ENCODE measurements around the gene PCNT. TPM values are rescaled to one million over a fixed set of nuclear protein-coding genes. Genes with fewer than 3 reads are reported as not detected.

PCNT gene
- total RNA-seq, 1 experiment from 2014 or later, result 20.5 TPM

DNA sequence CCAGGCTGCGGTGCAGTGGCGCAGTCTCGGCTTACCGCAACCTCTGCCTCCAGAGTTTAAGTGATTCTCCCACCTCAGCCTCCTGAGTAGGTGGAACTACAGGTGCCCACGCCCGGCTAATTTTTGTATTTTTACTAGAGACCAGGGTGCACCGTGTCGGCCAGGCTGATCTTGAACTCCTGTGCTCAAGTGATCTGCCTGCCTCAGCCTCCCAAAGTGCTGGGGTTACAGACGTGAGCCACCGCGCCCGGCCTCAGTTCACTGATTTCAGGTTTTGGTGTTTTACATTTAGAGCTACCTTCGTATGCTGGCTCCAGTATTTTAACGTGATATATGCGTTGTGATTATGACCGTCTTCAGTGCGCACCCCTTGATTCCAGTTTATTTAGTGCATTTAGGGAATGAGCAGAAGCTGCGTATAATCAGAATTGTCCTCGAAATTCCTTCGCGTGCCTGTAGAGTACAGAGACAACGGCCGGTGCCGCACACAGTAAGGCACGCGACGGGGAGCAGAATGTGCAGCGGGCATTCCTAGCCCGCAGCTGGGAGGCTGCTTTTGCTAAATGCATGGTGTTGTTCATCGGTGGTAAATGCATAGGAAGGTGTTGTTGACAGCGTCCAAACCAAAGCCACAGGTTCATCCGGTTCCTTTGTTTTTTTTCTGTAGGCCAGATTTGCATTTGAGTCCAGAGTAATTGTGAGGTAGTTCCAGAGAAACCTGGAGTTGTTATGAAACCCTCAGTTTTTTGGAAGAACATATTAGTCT is 85.9 kb downstream of the PCNT start:
- DNase-seq (ENCODE audit: low spot score), result no peak

- no peak for DNase-seq (ENCODE audit: low spot score)
Observed at GRCh38 chr21:46410516-46410915, 86.6 kb downstream of the PCNT start.

- DNase-seq (ENCODE audit: low spot score), result no peak
Observed at GRCh38 chr21:46411236-46411635, 87.3 kb downstream of the PCNT start.

- no peak for DNase-seq (ENCODE audit: low spot score)
Observed at GRCh38 chr21:46411691-46412090, 87.7 kb downstream of the PCNT start.

DNA sequence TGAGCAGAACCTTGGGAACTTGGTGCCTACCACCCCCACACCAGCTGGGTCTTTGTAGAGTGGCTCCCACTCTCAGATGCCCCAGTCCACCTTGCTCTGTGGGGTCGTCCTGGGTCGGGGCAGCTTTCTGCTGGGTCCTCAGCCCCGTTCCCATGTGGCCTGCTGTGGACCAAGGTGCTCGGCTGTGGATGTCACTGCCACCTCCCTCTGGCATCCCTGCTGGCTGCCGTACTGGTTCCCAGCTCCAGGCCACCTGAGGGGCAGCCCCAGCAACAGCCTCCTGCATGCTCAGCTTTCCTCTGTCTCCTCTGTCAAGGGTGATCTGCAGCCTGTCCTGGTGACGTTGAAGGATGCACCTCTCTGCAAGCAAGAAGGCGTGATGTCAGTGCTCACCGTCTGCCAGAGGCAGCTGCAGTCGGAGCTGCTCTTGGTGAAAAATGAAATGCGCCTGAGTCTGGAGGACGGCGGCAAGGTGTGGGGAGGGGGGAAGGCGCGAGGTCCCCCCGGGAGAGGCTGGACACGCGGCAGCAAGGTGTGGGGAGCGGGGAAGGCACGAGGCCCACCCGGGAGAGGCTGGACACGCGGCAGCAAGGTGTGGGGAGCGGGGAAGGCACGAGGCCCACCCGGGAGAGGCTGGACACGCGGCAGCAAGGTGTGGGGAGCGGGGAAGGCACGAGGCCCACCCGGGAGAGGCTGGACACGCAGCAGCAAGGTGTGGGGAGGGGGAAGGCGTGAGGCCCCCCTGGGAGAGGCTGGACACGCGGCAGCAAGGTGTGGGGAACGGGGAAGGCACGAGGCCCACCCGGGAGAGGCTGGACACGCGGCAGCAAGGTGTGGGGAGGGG is 88.8 kb downstream of the PCNT start:
- DNase-seq (ENCODE audit: low spot score), result no peak

GRCh38 chr21:46413365-46413696 is 89.4 kb downstream of the PCNT start:
- DNase-seq (ENCODE audit: low spot score), result no peak

GRCh38 chr21:46414965-46415275 is 91.0 kb downstream of the PCNT start:
- no peak for DNase-seq (ENCODE audit: low spot score)

- no peak for DNase-seq (ENCODE audit: low spot score)
Observed at GRCh38 chr21:46416551-46416950, 92.6 kb downstream of the PCNT start.

DNA sequence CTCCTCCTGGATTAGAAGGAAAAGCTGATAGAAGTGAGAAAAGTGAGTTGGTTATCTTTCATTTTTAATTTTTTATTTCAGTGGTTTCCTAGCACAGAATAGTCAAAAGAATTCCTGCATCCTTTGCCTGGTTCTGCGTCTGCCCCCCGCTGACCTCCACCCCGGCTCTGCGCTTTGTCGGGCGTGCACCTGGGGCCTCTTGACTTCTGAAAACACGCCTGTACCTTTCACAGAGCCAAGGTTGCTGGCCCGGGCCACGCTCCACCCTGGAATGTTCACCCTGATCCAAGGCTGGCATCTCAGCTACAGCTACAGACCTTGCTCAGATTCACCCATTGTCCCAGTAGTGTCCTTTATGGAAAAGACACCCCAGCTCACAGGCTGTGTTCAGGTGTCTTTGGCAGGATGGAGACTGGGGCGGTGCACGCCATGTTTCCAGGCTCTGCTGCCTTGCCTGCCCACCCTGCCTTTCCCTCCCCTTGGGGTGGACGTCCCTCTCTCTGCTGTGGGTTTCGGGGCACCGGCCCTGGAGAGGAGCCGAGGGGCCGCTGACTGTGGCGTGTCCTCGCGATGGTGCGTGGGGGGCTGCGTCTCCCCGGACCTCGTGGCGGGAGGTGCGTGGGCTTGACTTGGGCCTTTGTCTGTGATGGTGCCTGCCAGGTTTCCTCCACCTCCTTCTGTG is 94.5 kb downstream of the PCNT start:
- DNase-seq (ENCODE audit: low spot score), result no peak

DNA sequence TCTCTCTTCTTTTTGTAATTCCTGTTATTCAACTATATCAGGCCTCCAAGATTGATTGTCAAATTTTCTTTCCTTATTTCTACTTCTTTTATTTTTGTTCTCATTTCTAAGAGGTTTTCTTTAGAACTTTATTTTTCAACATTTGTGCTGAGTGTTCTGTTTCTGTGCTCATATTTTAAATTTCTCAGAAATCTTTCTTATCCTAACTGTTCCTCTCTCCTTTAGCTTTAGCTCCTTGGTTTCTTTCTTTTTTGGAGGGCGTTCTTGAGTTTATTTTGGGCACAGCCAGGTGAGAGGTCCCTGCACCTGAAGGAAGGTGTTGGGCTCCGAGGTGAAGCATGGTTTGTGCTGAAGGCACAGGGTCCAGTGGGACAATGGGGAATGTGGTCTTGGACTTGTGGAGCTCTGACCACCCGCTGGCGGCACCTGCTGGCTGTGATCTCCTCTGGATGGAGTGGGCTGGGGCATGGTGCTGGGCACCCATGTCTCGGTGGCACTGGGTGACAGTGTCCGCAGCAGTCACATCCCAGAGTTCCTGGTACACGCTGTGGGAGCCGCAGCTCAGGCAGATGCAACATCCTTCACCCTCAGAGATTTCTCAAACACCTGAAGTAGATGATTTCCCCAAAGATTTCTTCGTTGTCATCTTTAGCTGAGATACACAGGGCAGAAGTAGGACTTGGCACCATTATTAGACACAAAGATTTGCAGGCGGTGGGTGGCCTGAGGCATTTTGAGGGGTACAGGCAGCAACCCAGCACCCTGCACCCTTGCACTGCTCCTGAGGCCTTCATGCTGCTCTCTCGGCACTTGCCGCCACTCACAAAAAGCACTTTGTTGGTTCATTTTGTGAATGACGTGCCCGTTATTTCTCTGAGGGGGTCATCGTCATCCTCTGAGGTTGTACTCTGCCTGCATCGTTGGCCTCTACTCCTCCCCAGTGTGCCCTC is 96.6 kb downstream of the PCNT start:
- DNase-seq (ENCODE audit: low spot score), result no peak

DNA sequence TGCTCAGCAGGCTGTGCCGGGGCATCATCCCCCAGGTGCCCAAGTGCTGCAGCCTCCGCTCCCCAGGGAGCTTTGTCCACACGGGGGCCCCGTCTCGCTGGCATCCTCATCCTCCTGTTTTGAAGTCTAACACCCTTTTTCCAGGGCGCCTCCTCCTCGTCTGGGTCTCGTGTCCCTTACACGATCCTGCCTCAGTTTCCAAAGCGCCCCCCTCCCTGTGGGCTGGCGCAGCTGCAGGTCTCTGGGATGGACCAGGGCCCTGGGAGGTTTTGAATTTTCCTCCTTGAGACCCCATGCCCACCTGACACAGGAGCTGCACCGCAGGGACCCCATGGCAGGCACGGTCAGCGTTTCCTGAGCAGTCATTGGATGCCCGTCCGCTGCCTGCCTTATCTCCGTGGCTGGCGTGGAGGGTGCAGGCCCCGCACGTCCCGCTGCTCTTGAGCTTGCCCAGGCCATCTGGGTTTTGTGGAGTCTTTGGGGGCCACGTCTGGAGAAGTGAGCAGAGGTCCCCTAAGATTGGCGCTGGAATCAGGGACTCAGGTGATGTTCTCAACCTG is 97.3 kb downstream of the PCNT start:
- no peak for DNase-seq (ENCODE audit: low spot score)

- DNase-seq (ENCODE audit: low spot score), result no peak
Observed at GRCh38 chr21:46421756-46422555, 98.0 kb downstream of the PCNT start.

DNA sequence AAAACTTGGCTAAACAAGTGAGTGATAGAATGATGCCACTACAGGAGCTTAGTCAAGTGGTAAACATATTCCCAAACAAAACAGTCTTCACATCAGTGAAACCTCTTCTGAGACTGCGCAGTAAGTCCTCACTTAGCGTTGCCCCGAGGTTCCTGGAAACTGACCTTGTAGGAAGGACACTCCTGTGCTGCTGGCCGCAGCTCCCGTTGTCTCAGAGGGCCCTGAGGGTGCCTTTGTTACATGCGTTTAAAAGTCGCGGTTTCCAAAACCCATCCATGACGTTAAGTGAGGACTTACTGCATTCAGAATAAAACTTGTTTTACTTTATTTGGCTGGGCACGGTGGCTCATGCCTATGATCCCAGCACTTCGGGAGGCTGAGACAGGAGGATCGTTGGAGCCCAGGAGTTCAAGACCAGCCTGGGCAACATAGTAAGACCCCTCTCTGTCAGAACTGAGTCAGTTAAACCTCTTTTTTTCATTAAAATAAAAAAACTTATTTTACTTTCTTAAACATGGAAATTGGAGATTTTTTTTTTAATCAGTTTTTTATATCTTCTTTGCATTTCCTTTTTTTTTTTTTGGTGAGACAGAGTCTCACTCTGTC is 98.8 kb downstream of the PCNT start:
- DNase-seq (ENCODE audit: low spot score), result no peak

DNA sequence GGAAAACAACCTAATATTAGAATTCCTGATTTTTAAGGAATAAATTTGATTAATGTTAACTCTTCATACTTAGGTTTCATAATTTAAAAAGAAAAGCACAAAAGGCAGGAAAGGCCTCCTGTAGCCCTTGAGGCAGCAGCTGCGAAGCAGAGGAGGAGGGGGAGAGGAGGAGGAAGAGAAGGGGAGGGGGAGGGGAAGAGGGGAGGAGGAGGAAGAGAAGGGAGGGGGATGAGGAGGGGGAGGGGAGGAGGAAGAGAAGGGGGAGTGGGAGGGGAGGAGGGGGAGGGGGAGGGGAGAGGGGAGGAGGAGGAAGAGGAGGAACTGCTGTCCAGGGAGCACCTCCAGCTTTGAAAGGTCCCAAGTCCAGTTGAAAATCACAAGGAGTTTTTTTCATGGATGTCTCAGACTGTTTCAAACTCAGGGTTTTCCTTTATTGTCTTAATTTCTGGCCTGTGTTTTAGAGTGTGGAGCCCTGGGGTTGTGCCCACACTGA is 99.6 kb downstream of the PCNT start:
- DNase-seq (ENCODE audit: low spot score), result no peak

GRCh38 chr21:46424039-46424591 is 100.2 kb downstream of the PCNT start:
- no peak for DNase-seq (ENCODE audit: low spot score)

DNA sequence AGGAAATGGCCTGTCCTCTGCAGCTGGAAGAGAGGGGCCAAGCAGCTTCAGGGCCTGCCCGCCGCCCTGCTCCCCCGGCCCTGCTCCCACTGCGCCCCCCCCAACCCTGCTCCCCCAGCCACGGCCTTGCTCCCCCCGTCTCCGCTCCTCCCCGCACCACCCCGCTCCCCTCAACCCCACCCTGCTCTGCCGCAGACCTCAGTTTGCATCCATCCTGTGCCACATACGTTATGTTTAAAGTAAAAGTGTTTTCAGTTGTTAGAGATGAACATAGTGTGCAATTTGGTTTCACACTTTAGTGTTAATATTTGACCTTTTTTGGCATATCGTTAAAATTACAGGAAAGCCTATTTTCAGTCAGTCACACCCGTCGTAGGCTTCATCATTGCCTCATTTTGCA is 100.7 kb downstream of the PCNT start:
- no peak for DNase-seq (ENCODE audit: low spot score)

- DNase-seq (ENCODE audit: low spot score), result no peak
Observed at GRCh38 chr21:46425041-46425440, 101.1 kb downstream of the PCNT start.

DNA sequence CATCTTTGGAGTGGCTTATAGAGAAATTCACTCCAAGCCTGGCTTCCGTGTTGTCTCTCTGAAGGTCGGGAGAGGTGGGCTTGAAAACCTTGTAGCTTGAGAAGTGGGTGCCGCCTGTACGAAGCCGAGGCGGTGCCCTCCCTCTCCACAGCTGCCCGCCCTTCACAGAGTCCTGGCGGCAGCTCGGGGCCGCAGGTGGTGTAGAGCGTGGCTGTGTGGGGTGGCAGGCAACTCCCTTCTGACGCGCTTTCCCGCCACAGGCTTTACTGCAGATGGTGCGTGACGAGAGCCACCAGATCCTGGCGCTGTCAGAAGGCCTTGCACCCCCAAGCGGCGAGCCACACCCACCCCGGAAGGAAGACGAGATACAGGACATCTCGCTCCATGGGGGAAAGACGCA is 101.6 kb downstream of the PCNT start:
- no peak for DNase-seq (ENCODE audit: low spot score)

GRCh38 chr21:46426313-46427046 is 102.5 kb downstream of the PCNT start:
- DNase-seq (ENCODE audit: low spot score), result no peak

Measured in A172 (cell line).